ENCODE data around the gene ACVR2B. TPM values are rescaled to one million over a fixed set of nuclear protein-coding genes. Genes with fewer than 3 reads are reported as not detected.

The ACVR2B gene
- total and polyA plus RNA-seq, 10 of the 15 experiments (the other 5 are each of a cell fraction or from before 2014, with no cell fraction given): 0.27 to 2.9 (median 1.0) TPM

DNA sequence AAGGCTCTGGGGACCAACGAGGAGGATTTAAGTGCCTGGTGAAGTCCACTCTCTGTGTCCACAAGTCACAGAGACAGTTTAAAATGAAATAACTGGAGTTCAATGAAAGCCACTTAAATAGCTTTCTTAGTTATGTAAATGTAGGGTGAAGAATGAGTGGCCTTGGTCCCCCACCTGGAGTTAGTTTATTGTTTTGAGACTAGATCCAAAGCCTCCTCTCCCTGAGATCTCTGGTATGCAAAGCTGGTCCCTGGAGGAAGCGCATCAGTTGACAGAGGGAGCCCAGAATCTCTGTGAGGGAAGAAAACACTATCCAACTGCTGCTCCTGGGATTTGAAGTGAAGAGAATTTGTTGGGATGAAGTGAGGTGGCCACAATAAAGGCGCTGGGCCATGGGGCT lies 83.0 kb downstream of the ACVR2B start:
- BruUV-seq (replicated peaks): no TSS peak
- Histone ChIP-seq H3K79me2 (ENCODE audit: control insufficient read depth, insufficient read depth, low read length) (no peaks in the 10 kb centered on the region), H3K27me3 (replicated peaks in 1 of 2; ENCODE audit: control insufficient read depth in 2 of 2, insufficient read depth in 2 of 2, low read length in 1 of 2) (no peaks in the 10 kb centered on the region), H2AFZ (ENCODE audit: control insufficient read depth, low read depth, low read length) (no peak overlapping the region), H4K20me1 (ENCODE audit: control insufficient read depth, insufficient read depth) (no peaks in the 10 kb centered on the region), H3K4me1 (ENCODE audit: control insufficient read depth, insufficient read depth, low read length) (no peaks in the 10 kb centered on the region), H3K9me3 (replicated peaks; ENCODE audit: control insufficient read depth, insufficient read depth, low read length) (no peaks in the 10 kb centered on the region), H3K36me3 (ENCODE audit: control insufficient read depth in 2 of 2, insufficient read depth in 2 of 2, low read length in 1 of 2) (no peaks in the 10 kb centered on the region; a peak in 1 of 4 replicates), H3K27ac (ENCODE audit: control insufficient read depth, insufficient read depth) (no peak overlapping the region), H3K4me2 (ENCODE audit: control insufficient read depth, insufficient read depth) (no peak overlapping the region), H3K4me3 (no peak overlapping the region), H3K9ac (ENCODE audit: control insufficient read depth, insufficient read depth, low read length) (no peak overlapping the region)
- 94% methylated on average over 3 of the region's 3 CpGs for WGBS (ENCODE audit: insufficient coverage, insufficient replicate concordance, low lambda C conversion rate, missing lambda C conversion rate)
- ChIA-PET CTCF (interaction anchor here (1.1 to 2.4 kb wide), 2 partner anchors 15 to 17 kb away, joined by 3 to 6 read pairs; no protein-coding TSS in a partner anchor), SMC1A (ENCODE audit: uncharacterized antibody, unreplicated experiment) (no interaction called here), RAD21 (ENCODE audit: unreplicated experiment) (no interaction called here), POLR2A (no interaction called here)
- no peak for FAIRE-seq
- in situ Hi-C loops (cut with MboI): no loop called here
- ATAC-seq: no peak
- DNase-seq (ENCODE audit: low read depth, low spot score): no peak
- intact Hi-C loops (cut with micrococcal nuclease; ENCODE audit: unreplicated experiment): no loop called here
- no peak for TF ChIP-seq RCOR1 (conservative IDR thresholded peaks at IDR 0.05; ENCODE audit: low read depth, low read length)
- TF ChIP-seq POLR2A (IDR thresholded peaks at IDR 0.05; ENCODE audit: low read depth, low read length): no peak
- no peak for TF ChIP-seq MEF2A (IDR thresholded peaks at IDR 0.05; ENCODE audit: insufficient read depth, low read depth, low read length)
- TF ChIP-seq, protein P1, sequence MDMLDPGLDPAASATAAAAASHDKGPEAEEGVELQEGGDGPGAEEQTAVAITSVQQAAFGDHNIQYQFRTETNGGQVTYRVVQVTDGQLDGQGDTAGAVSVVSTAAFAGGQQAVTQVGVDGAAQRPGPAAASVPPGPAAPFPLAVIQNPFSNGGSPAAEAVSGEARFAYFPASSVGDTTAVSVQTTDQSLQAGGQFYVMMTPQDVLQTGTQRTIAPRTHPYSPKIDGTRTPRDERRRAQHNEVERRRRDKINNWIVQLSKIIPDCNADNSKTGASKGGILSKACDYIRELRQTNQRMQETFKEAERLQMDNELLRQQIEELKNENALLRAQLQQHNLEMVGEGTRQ (IDR thresholded peaks at IDR 0.05; ENCODE audit: borderline replicate concordance, low read depth, low read length): no peak
- no peak for TF ChIP-seq TARDBP (IDR thresholded peaks at IDR 0.05; ENCODE audit: borderline replicate concordance)

DNA sequence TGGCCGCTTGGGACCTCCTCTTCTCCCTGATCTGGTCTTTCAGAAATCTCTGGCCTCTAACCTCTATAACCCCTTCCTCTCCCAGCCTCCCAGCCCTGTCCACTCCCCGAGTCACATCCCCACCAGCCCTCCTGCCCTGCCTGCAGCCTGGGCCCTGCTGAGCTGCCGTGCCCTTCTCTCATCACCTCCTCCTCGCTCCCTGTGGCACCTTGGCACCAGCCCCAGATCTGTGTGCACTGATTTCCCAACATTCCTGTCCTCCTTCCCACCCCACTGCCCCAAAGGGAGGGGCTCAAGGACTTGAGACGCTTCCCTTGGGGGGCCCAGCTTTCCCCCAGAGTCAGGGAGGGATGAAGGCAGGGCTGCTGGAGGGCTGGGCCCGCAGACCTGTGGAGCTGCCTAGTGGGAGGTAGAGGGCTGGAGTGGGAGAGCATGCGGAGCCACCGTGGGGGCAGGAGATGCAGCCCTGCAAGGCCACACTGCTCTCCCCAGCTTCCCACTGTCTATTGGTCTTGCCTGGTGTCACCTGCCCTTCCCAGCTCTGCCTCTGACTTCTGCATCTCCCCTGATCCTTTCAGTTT lies 85.2 kb downstream of the ACVR2B start:
- Histone ChIP-seq H3K79me2 (ENCODE audit: control insufficient read depth, insufficient read depth, low read length) (no peaks in the 10 kb centered on the region), H2AFZ (ENCODE audit: control insufficient read depth, low read depth, low read length) (no peak overlapping the region), H3K36me3 (ENCODE audit: control insufficient read depth in 2 of 2, insufficient read depth in 2 of 2, low read length in 1 of 2) (no peaks in the 10 kb centered on the region), H3K27me3 (replicated peaks in 1 of 2; ENCODE audit: control insufficient read depth in 2 of 2, insufficient read depth in 2 of 2, low read length in 1 of 2) (no peaks in the 10 kb centered on the region), H3K27ac (ENCODE audit: control insufficient read depth, insufficient read depth) (no peak overlapping the region), H3K9me3 (replicated peaks; ENCODE audit: control insufficient read depth, insufficient read depth, low read length) (no peaks in the 10 kb centered on the region), H4K20me1 (ENCODE audit: control insufficient read depth, insufficient read depth) (no peaks in the 10 kb centered on the region), H3K4me3 (no peak overlapping the region), H3K4me2 (ENCODE audit: control insufficient read depth, insufficient read depth) (no peak overlapping the region), H3K4me1 (ENCODE audit: control insufficient read depth, insufficient read depth, low read length) (no peaks in the 10 kb centered on the region), H3K9ac (ENCODE audit: control insufficient read depth, insufficient read depth, low read length) (no peak overlapping the region)
- ChIA-PET RAD21 (ENCODE audit: unreplicated experiment) (no interaction called here), CTCF (interaction anchor here (1.1 kb wide), 1 partner anchor 17 kb away, joined by 3 read pairs; no protein-coding TSS in a partner anchor), SMC1A (ENCODE audit: uncharacterized antibody, unreplicated experiment) (interaction anchor here (1.4 kb wide), 1 partner anchor 18 kb away, joined by 3 read pairs; no protein-coding TSS in a partner anchor), POLR2A (no interaction called here)
- intact Hi-C loops (cut with micrococcal nuclease; ENCODE audit: unreplicated experiment): no loop called here
- in situ Hi-C loops (cut with MboI): no loop called here
- no TSS peak for BruUV-seq (replicated peaks)
- TF ChIP-seq ZSCAN29 (IDR thresholded peaks at IDR 0.05): no peak
- TF ChIP-seq NR2F1 (conservative IDR thresholded peaks at IDR 0.05): no peak
- no peak for TF ChIP-seq ZNF384 (IDR thresholded peaks at IDR 0.05; ENCODE audit: borderline replicate concordance, low read depth, low read length)
- no peak for DNase-seq (ENCODE audit: low read depth, low spot score)
- 86% methylated on average over 8 of the region's 8 CpGs for WGBS (ENCODE audit: insufficient coverage, insufficient replicate concordance, low lambda C conversion rate, missing lambda C conversion rate)
- no peak for FAIRE-seq
- no peak for ATAC-seq
